Activated B cell treated with CpG ODN at 0.5 μM for 24 hours (primary cell): ENCODE measurements around the gene AGAP1. TPM values are rescaled to one million over a fixed set of nuclear protein-coding genes. Genes with fewer than 3 reads are reported as not detected.

Source experiments
- ATAC-seq: fragments of 200-7000 bp; cut with Tn5 transposase; one replicate; pipeline ENCODE4 v1.10.0; 2021; ENCODE audit warnings: low read depth, mild to moderate bottlenecking, moderate library complexity
- CTCF ChIA-PET: fragments of 350-600 bp; sonication (Branson Sonifier 250); formaldehyde crosslinking; loops from one replicate; lab custom pipeline; 2021; ENCODE audit warnings: antibody characterized with exemption; lab: Charles Lee
- POLR2A ChIA-PET: fragments of 350-600 bp; sonication (Branson Sonifier 250); formaldehyde crosslinking; loops from one replicate; lab custom pipeline; 2021; ENCODE audit warnings: antibody characterized with exemption; lab: Charles Lee
- DNase-seq: peaks from one replicate; pipeline ENCODE4 v3.0.0; 2022
- H3K27ac Mint-ChIP-seq: one replicate; pipeline ENCODE4 v1.8.0; 2020; ENCODE audit warnings: mixed read lengths
- H3K27me3 Mint-ChIP-seq: one replicate; pipeline ENCODE4 v1.8.0; 2021; ENCODE audit warnings: mixed read lengths
- H3K36me3 Mint-ChIP-seq: one replicate; pipeline ENCODE4 v1.8.0; 2021; ENCODE audit warnings: low read depth, mixed read lengths
- H3K4me1 Mint-ChIP-seq: one replicate; pipeline ENCODE4 v1.8.0; 2021; ENCODE audit warnings: mixed read lengths
- H3K4me3 Mint-ChIP-seq: one replicate; pipeline ENCODE4 v1.8.0; 2020; ENCODE audit warnings: mild to moderate bottlenecking, mixed read lengths
- H3K9me3 Mint-ChIP-seq: one replicate; pipeline ENCODE4 v1.8.0; 2020; ENCODE audit warnings: mixed read lengths
- CTCF ChIP-seq: fragments of 200-600 bp; IDR thresholded peaks from one replicate; pipeline ENCODE4 v1.8.0; 2022; ENCODE audit warnings: antibody characterized with exemption, mild to moderate bottlenecking
- intact Hi-C: fragments of 100-400 bp; cut with micrococcal nuclease; formaldehyde crosslinking; loops from one replicate; pipeline ENCODE4 v1.15.1; 2024
- total RNA-seq: library from RNA; stranded (reverse); gene quantifications from 2 replicates; pipeline ENCODE4 v1.2.3, GENCODE V29; 2022

Gene AGAP1
- total RNA-seq, 1 donor from 2014 or later: not detected

DNA sequence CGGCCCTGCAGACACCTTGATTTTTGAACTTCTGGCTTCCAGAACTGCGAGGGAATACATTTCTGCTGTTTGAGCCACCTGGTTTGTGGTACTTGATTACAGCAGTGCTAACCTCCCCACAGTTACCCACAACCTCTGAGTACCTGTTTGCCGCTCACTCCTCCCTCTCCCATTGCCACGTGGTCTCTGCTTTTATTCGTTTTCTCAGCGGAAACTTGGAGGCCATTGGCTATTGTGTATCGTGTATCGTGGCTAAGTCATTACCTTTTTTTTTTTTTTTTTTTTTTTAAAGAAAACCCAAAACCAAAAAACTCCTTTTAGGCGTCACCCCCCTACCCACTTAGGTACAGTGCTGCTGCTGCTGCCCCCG, 90.8 kb downstream of the AGAP1 start:
- CTCF ChIA-PET: no interaction called here

GRCh38 chr2:235587202-235587601, 93.4 kb downstream of the AGAP1 start:
- ChIA-PET POLR2A (no interaction called here), CTCF (no interaction called here)
- intact Hi-C loops: no loop called here
- H3K27me3 Mint-ChIP-seq: no peaks in the 10 kb centered on the region
- H3K36me3 Mint-ChIP-seq: no peaks in the 10 kb centered on the region
- ATAC-seq (no peak), DNase-seq (no peak)
- no peak overlapping the region for H3K27ac Mint-ChIP-seq
- H3K9me3 Mint-ChIP-seq: no peaks in the 10 kb centered on the region
- H3K4me1 Mint-ChIP-seq: no peaks in the 10 kb centered on the region
- no peak for TF ChIP-seq CTCF
- no peak overlapping the region for H3K4me3 Mint-ChIP-seq

More for the DNA sequence above, 90.8 kb downstream of the AGAP1 start:
- ATAC-seq (no peak), DNase-seq (no peak)
- H3K36me3 Mint-ChIP-seq: no peaks in the 10 kb centered on the region
- H3K27ac Mint-ChIP-seq: no peak overlapping the region
- H3K4me3 Mint-ChIP-seq: no peak overlapping the region
- TF ChIP-seq CTCF: no peak
- no peaks in the 10 kb centered on the region for H3K27me3 Mint-ChIP-seq
- no peaks in the 10 kb centered on the region for H3K9me3 Mint-ChIP-seq
- intact Hi-C loops: no loop called here
- POLR2A ChIA-PET: no interaction called here
- H3K4me1 Mint-ChIP-seq: no peaks in the 10 kb centered on the region

DNA sequence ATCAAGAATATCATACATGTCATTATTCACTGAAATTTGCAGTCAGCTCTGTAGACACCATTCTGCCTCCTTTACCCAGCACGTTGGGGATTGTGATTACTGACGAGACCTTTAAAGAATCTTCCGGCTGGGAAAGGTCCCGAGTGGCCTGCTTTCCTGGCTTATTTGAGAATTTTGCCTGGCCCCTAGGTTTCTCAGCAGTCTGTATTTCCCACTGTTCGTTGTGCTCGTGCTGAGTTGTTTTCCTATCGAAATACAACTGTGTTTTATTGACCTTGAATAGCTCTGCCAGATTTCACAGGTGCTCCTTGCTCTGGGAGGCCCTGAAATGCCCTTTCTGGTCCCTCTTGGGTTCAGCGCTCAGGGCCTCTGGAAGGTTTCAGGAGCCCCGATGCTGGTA, 94.9 kb downstream of the AGAP1 start:
- no peaks in the 10 kb centered on the region for H3K9me3 Mint-ChIP-seq
- no peaks in the 10 kb centered on the region for H3K4me1 Mint-ChIP-seq
- no peak for TF ChIP-seq CTCF
- intact Hi-C loops: no loop called here
- no peaks in the 10 kb centered on the region for H3K27me3 Mint-ChIP-seq
- no peak overlapping the region for H3K4me3 Mint-ChIP-seq
- DNase-seq (no peak), ATAC-seq (no peak)
- CTCF ChIA-PET: no interaction called here
- H3K27ac Mint-ChIP-seq: no peak overlapping the region
- POLR2A ChIA-PET: no interaction called here
- H3K36me3 Mint-ChIP-seq: no peaks in the 10 kb centered on the region

DNA sequence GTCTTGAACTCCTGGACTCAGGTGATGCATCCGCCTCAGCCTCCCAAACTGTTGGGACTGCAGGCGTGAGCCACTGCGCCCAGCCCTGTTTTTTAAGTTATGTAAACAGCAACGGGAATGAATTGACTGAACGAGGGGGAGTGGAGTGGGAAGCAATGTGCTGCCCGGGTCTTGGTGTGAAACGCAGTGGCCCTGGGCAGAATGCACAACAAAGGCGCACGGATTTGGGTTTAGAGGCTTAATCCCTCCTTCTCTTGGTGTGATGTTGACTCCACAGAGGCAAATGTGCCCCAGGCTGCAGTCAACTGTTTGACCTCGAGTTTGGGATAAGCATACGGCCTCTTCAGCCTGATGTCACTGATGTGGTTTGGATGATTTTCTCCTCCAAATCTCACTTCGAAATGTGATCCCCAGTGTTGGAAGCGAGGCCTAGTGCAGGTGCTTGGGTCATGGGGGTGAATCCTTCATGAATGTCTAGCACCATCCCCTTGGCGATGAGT, 97.4 kb downstream of the AGAP1 start:
- intact Hi-C loops: no loop called here
- no peak for ATAC-seq
- CTCF ChIA-PET: no interaction called here

GRCh38 chr2:235591921-235592320, 98.1 kb downstream of the AGAP1 start:
- TF ChIP-seq CTCF: no peak
- Mint-ChIP-seq H3K4me1 (no peaks in the 10 kb centered on the region), H3K27ac (no peak overlapping the region), H3K27me3 (no peaks in the 10 kb centered on the region), H3K36me3 (no peaks in the 10 kb centered on the region), H3K9me3 (no peaks in the 10 kb centered on the region), H3K4me3 (no peak overlapping the region)
- ChIA-PET CTCF (no interaction called here), POLR2A (no interaction called here)
- ATAC-seq (no peak), DNase-seq (no peak)
- intact Hi-C loops: no loop called here

More for the DNA sequence above, 97.4 kb downstream of the AGAP1 start:
- H3K4me1 Mint-ChIP-seq: no peaks in the 10 kb centered on the region
- H3K27ac Mint-ChIP-seq: no peak overlapping the region
- no peak for TF ChIP-seq CTCF
- H3K4me3 Mint-ChIP-seq: no peak overlapping the region
- POLR2A ChIA-PET: no interaction called here
- H3K27me3 Mint-ChIP-seq: no peaks in the 10 kb centered on the region
- no peaks in the 10 kb centered on the region for H3K36me3 Mint-ChIP-seq
- H3K9me3 Mint-ChIP-seq: no peaks in the 10 kb centered on the region
- DNase-seq: no peak
